ENCODE results near the gene IL1RAPL1.

The IL1RAPL1 gene

GRCh38 chrX:29643181-29643580 lies 1055.9 kb downstream of the IL1RAPL1 start:
- DNase-seq (ENCODE audit: low read depth in 2 of 2): no peak

- no peak for DNase-seq (ENCODE audit: low read depth in 2 of 2)
Measured at GRCh38 chrX:29648161-29648560, 1060.9 kb downstream of the IL1RAPL1 start.

GRCh38 chrX:29652484-29652883 lies 1065.2 kb downstream of the IL1RAPL1 start:
- DNase-seq (ENCODE audit: low read depth in 2 of 2): no peak

GRCh38 chrX:29653721-29654120 lies 1066.5 kb downstream of the IL1RAPL1 start:
- DNase-seq (ENCODE audit: low read depth in 2 of 2): no peak

- no peak for DNase-seq (ENCODE audit: low read depth in 2 of 2)
Measured at GRCh38 chrX:29659911-29660310, 1072.7 kb downstream of the IL1RAPL1 start.

GRCh38 chrX:29661290-29661689 lies 1074.0 kb downstream of the IL1RAPL1 start:
- DNase-seq (ENCODE audit: low read depth in 2 of 2): no peak

- DNase-seq (ENCODE audit: low read depth in 2 of 2): no peak
Measured at GRCh38 chrX:29662101-29662500, 1074.9 kb downstream of the IL1RAPL1 start.

- DNase-seq (ENCODE audit: low read depth in 2 of 2): no peak
Measured at GRCh38 chrX:29662759-29663503, 1075.7 kb downstream of the IL1RAPL1 start.

- DNase-seq (ENCODE audit: low read depth in 2 of 2): no peak
Measured at GRCh38 chrX:29665532-29665931, 1078.3 kb downstream of the IL1RAPL1 start.

- no peak for DNase-seq (ENCODE audit: low read depth in 2 of 2)
Measured at GRCh38 chrX:29666366-29666765, 1079.1 kb downstream of the IL1RAPL1 start.

- DNase-seq (ENCODE audit: low read depth in 2 of 2): no peak
Measured at GRCh38 chrX:29671421-29671820, 1084.2 kb downstream of the IL1RAPL1 start.

GRCh38 chrX:29687687-29688086 lies 1100.4 kb downstream of the IL1RAPL1 start:
- DNase-seq (ENCODE audit: low read depth in 2 of 2): no peak

GRCh38 chrX:29690061-29690460 lies 1102.8 kb downstream of the IL1RAPL1 start:
- no peak for DNase-seq (ENCODE audit: low read depth in 2 of 2)

GRCh38 chrX:29691044-29691443 lies 1103.8 kb downstream of the IL1RAPL1 start:
- no peak for DNase-seq (ENCODE audit: low read depth in 2 of 2)

- DNase-seq (ENCODE audit: low read depth in 2 of 2): no peak
Measured at GRCh38 chrX:29693912-29694311, 1106.7 kb downstream of the IL1RAPL1 start.

- no peak for DNase-seq (ENCODE audit: low read depth in 2 of 2)
Measured at GRCh38 chrX:29699239-29699638, 1112.0 kb downstream of the IL1RAPL1 start.

- DNase-seq (ENCODE audit: low read depth in 2 of 2): no peak
Measured at GRCh38 chrX:29707088-29707487, 1119.8 kb downstream of the IL1RAPL1 start.

GRCh38 chrX:29721152-29721551 lies 1133.9 kb downstream of the IL1RAPL1 start:
- DNase-seq (ENCODE audit: low read depth in 2 of 2): no peak

GRCh38 chrX:29724316-29724715 lies 1137.1 kb downstream of the IL1RAPL1 start:
- no peak for DNase-seq (ENCODE audit: low read depth in 2 of 2)

- DNase-seq (ENCODE audit: low read depth in 2 of 2): no peak
Measured at GRCh38 chrX:29726811-29727210, 1139.6 kb downstream of the IL1RAPL1 start.

GRCh38 chrX:29728639-29729038 lies 1141.4 kb downstream of the IL1RAPL1 start:
- DNase-seq (ENCODE audit: low read depth in 2 of 2): no peak

- DNase-seq (ENCODE audit: low read depth in 2 of 2): no peak
Measured at GRCh38 chrX:29744966-29745365, 1157.7 kb downstream of the IL1RAPL1 start.

GRCh38 chrX:29746326-29746725 lies 1159.1 kb downstream of the IL1RAPL1 start:
- DNase-seq (ENCODE audit: low read depth in 2 of 2): no peak

GRCh38 chrX:29762006-29762405 lies 1174.8 kb downstream of the IL1RAPL1 start:
- no peak for DNase-seq (ENCODE audit: low read depth in 2 of 2)
